Lung (tissue), 12 donors: ENCODE measurements around the gene NOTCH3. TPM values are rescaled to one million over a fixed set of nuclear protein-coding genes. Genes with fewer than 3 reads are reported as not detected.

ENCODE experiments used
- ATAC-seq: fragments of 200-7000 bp; cut with Tn5 transposase; one replicate; pipeline ENCODE4 v1.9.1; 2020; ENCODE audit warnings: moderate number of reproducible peaks; ENCODE audit not compliant: insufficient read depth, low FRiP score
- DNase-seq, 3 donors: peaks; one replicate each; pipeline ENCODE4 v3.0.0-alpha.2; 2013 to 2017
- H3K27ac ChIP-seq, 2 donors: one replicate each; pipeline ENCODE4 v1.5.1; 2013; ENCODE audit warnings: mild to moderate bottlenecking in 2 of 2, moderate library complexity in 2 of 2, control low read depth in 1 of 2, inconsistent platforms in 1 of 2, low read depth in 1 of 2, low read length in 1 of 2
- H3K27me3 ChIP-seq, 3 donors: one replicate each; pipeline ENCODE4 v1.5.1; 2013; ENCODE audit warnings: low read length in 2 of 3; ENCODE audit not compliant: control insufficient read depth in 3 of 3, insufficient read depth in 3 of 3
- H3K36me3 ChIP-seq, 4 donors: one replicate each; pipeline ENCODE4 v1.5.1; 2013; ENCODE audit warnings: low read length in 4 of 4, mild to moderate bottlenecking in 1 of 4, moderate library complexity in 1 of 4; ENCODE audit not compliant: control insufficient read depth in 4 of 4, insufficient read depth in 4 of 4
- H3K4me1 ChIP-seq, 5 donors: one replicate each; pipeline ENCODE4 v1.5.1; 2013; ENCODE audit warnings: low read length in 5 of 5, mild to moderate bottlenecking in 2 of 5, moderate library complexity in 1 of 5; ENCODE audit not compliant: control insufficient read depth in 5 of 5, insufficient read depth in 5 of 5
- H3K4me3 ChIP-seq: one replicate; pipeline ENCODE4 v1.5.1; 2013; ENCODE audit warnings: mild to moderate bottlenecking, control low read depth, moderate library complexity
- H3K9ac ChIP-seq, 2 donors: one replicate each; pipeline ENCODE4 v1.5.1; 2013; ENCODE audit warnings: low read length in 2 of 2, control low read depth in 1 of 2; ENCODE audit not compliant: insufficient read depth in 1 of 2
- H3K9me3 ChIP-seq, 4 donors: one replicate each; pipeline ENCODE4 v1.5.1; 2013; ENCODE audit warnings: low read length in 3 of 4, mild to moderate bottlenecking in 1 of 4, moderate library complexity in 1 of 4; ENCODE audit not compliant: control insufficient read depth in 4 of 4, insufficient read depth in 3 of 4
- WGBS, 2 donors: extraction: QIAGEN DNeasy Blood & Tissue Kit; methylation state at CpG; one replicate each; pipeline ENCODE4 v1.1.7; 2013; 5-methylcytosine and 5-hydroxymethylcytosine counted together
- polyA plus RNA-seq, 2 donors: library from polyadenylated mRNA; stranded (reverse); fragments of 200-250 nt; gene quantifications; one replicate each; pipeline ENCODE4 v1.2.1, GENCODE V29; 2013
- total RNA-seq, 2 donors: library from RNA; depleted of rRNA in 1 of 2; stranded (reverse); fragments of >200 nt in 1 of 2; gene quantifications; one replicate each; pipeline ENCODE4 v1.2.1, GENCODE V29; 2014 to 2021
- TF ChIP-seq, protein P1 (sequence below): IDR thresholded peaks from 2 replicates; pipeline ENCODE4 v1.5.1; 2012; ENCODE audit warnings: mild to moderate bottlenecking; ENCODE audit errors: control extremely low read depth, extremely low read depth
- donor health status: control.
- donor health status: control.
- donor health status: Bipolar disorder and iron deficiency.
- donor health status: healthy.
- donor health status: DM: yes; HTN: yes; CAD: no.

Gene NOTCH3
- total and polyA plus RNA-seq, 4 donors: 13.1 to 81.7 (median 43.1) TPM

DNA sequence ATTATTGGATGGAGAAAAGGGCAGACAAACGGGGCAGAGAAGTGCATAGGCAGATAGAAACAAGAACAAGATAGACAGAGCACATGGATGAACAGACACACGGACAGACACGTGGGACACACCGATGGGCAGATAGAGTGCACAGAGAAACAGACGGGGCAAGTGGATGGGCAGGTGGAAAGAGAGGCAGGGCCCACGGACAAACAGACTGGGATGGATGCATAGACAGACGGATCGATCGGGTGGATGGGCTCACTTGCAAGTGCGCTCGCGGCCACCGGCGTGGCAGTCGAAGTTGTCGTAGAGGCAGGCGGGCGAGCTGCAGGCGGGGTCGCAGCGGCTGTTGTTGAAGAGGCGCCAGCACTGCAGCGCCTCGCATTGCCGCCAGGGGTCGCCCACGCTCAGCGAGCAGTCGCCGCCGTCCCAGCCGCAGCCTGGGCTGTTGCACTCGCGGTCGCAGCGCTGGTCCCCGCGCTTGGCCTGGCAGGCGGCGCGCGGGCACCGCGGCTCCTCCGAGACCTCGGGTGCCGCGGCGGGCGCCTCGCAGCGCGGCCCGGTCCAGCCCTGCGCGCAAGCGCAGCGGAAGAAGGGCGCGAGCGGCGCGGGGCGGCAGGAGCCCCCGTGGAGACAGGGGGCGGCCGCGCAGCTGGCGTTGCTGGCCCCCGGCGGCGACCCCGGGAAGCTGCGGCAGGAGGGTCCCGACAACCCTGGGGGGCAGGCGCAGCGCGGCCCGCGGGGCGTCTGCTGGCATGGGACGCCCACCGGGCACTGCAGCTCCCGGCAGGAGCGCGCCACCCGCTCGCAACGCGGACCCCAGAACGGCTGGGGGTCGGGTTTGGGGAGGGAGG lies 23.3 kb downstream of the NOTCH3 start:
- H3K9ac ChIP-seq: no peak overlapping the region
- no peak overlapping the region for H3K27ac ChIP-seq
- peaks cover 0 to 2% (median 0%) of the 10 kb centered on the region in 5 donors for H3K4me1 ChIP-seq
- H3K27me3 ChIP-seq: no peaks in the 10 kb centered on the region
- ATAC-seq: peak; percentile 85
- TF ChIP-seq, protein P1, sequence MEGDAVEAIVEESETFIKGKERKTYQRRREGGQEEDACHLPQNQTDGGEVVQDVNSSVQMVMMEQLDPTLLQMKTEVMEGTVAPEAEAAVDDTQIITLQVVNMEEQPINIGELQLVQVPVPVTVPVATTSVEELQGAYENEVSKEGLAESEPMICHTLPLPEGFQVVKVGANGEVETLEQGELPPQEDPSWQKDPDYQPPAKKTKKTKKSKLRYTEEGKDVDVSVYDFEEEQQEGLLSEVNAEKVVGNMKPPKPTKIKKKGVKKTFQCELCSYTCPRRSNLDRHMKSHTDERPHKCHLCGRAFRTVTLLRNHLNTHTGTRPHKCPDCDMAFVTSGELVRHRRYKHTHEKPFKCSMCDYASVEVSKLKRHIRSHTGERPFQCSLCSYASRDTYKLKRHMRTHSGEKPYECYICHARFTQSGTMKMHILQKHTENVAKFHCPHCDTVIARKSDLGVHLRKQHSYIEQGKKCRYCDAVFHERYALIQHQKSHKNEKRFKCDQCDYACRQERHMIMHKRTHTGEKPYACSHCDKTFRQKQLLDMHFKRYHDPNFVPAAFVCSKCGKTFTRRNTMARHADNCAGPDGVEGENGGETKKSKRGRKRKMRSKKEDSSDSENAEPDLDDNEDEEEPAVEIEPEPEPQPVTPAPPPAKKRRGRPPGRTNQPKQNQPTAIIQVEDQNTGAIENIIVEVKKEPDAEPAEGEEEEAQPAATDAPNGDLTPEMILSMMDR: peak; percentile 99
- peaks cover 0 to 34% (median 15%) of the 10 kb centered on the region in 4 donors for H3K36me3 ChIP-seq
- WGBS, 2 donors: 9 to 10% methylated on average over 67 to 92 of the region's 92 CpGs
- H3K9me3 ChIP-seq: no peaks in the 10 kb centered on the region
- peak; percentile 81 to 92 (median 91) for DNase-seq
- no peak overlapping the region for H3K4me3 ChIP-seq

DNA sequence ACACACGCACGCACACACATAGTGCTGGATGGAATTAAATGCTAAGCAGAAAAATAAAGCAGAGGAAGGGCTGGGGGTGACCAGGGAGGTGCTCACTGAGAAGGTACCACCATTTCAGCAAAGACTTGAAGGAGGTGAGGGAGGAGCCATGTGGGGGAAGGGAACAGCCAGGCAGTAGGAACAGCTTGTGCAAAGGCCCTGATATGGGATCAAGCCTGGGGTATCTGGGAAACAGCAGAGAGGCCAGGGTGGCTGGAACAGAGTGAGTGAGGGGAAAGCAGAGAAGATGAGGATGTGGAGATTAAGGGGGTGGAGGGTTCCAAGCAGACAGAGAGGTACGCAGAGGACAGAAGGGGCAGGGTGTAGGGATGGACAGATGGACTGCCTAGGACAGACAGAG lies 25.2 kb downstream of the NOTCH3 start:
- H3K4me1 ChIP-seq: peaks cover 0 to 2% (median 0%) of the 10 kb centered on the region in 5 donors
- TF ChIP-seq, protein P1: no peak
- H3K36me3 ChIP-seq: peaks cover 0 to 30% (median 12%) of the 10 kb centered on the region in 4 donors
- DNase-seq: no peak
- ATAC-seq: no peak
- WGBS, 2 donors: 95% methylated on average over 3 of the region's 3 CpGs
- no peaks in the 10 kb centered on the region for H3K27me3 ChIP-seq
- no peak overlapping the region for H3K27ac ChIP-seq
- no peak overlapping the region for H3K9ac ChIP-seq
- H3K4me3 ChIP-seq: no peak overlapping the region
- no peaks in the 10 kb centered on the region for H3K9me3 ChIP-seq

DNA sequence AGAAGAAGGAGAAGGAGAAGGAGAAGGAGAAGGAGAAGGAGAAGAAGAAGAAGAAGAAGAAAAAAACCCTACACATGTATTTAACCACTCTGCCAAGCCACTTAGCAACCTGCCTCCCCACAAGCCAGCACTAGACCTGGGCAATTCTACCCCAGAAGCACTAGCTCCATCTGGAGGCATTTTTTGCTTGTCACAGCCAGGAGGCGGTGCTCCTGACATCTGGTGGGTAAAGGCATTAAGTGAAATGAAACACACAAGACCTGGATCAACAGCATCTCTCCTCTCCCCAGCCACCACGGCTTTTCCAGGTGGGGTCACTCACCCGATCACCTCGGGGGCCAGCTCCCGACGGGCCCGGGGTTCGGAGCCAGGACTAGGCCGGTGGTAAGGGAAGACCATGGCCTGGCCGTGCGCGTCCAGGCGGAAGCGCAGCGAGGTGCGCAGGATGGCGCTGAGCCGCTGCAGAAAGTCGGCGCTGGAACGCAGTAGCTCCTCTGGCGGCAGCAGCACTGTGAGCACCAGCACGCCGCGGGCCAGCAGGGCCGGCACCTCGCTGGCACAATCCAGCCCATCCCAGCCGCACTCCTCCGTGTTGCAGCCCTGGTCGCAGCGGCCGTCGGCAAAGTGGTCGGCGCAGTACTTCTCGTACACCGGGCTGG lies 26.9 kb downstream of the NOTCH3 start:
- H3K9me3 ChIP-seq: no peaks in the 10 kb centered on the region
- H3K4me1 ChIP-seq: peaks cover 0 to 2% (median 0%) of the 10 kb centered on the region in 5 donors
- DNase-seq (no peak), ATAC-seq (no peak)
- WGBS, 2 donors: 96% methylated on average over 37 of the region's 37 CpGs
- peaks cover 0 to 34% (median 15%) of the 10 kb centered on the region in 4 donors for H3K36me3 ChIP-seq
- TF ChIP-seq, protein P1: no peak
- H3K4me3 ChIP-seq: no peak overlapping the region
- H3K9ac ChIP-seq: no peak overlapping the region
- no peak overlapping the region for H3K27ac ChIP-seq
- no peaks in the 10 kb centered on the region for H3K27me3 ChIP-seq
